ENCODE data around the gene NFX1. TPM values are rescaled to one million over a fixed set of nuclear protein-coding genes. Genes with fewer than 3 reads are reported as not detected.

The NFX1 gene
- polyA plus RNA-seq (24.2 to 28.8 TPM (median 28.1 TPM) in 3 replicates), polyA minus RNA-seq (39.4 to 62.6 TPM (median 56.1 TPM) in 3 replicates)
- polyA plus RNA-seq (2011; ENCODE audit: low read depth), result 25.5 TPM
- 18.2 and 24.3 TPM in 2 replicates for polyA plus RNA-seq (2011; cell fraction: cytosol; rRNA removed)
- polyA plus RNA-seq (2011; cell fraction: nucleus; rRNA removed), result 47.5 and 49.6 TPM in 2 replicates
- polyA plus RNA-seq (2012; ENCODE audit: low replicate concordance), result 20.0 and 25.9 TPM in 2 replicates
- 24.0 TPM for polyA minus RNA-seq (2011; cell fraction: cytosol; rRNA and poly(A)+ RNA removed)
- polyA minus RNA-seq (2011; cell fraction: nucleus; rRNA and poly(A)+ RNA removed), result 25.9 and 48.3 TPM in 2 replicates

GRCh38 chr9:33290247-33291030 lies at the start of gene NFX1:
NFX1 (plus strand) TSS chr9:33290516; CDS start chr9:33290573, 57 bp downstream.
- TF ChIP-seq EZH2 (IDR thresholded peaks at IDR 0.05; ENCODE audit: low read length), result no peak
- no peak for TF ChIP-seq CTCF (optimal IDR thresholded peaks at IDR 0.05 in 1 of 3, IDR thresholded peaks at IDR 0.05 in 1 of 3, conservative IDR thresholded peaks at IDR 0.05 in 1 of 3; ENCODE audit: extremely low read depth in 1 of 3, insufficient read depth in 2 of 3, low read length in 3 of 3)
- DNase-seq (ENCODE audit: low read depth, low spot score) (peak; percentile 87), FAIRE-seq (peak; percentile 81)
- H3K9me3 ChIP-seq (ENCODE audit: control insufficient read depth, low read depth, low read length), result no peaks in the 10 kb centered on the region
- H3K9ac ChIP-seq (ENCODE audit: control insufficient read depth, extremely low read depth, insufficient read depth, low read length), result peak within 1 kb of the TSS; percentile 100
- peak within 1 kb of the TSS; percentile 100 for H3K27ac ChIP-seq (ENCODE audit: control insufficient read depth, insufficient read depth, low read length)
- peak within 1 kb of the TSS; percentile 66 for H3K4me2 ChIP-seq (ENCODE audit: control insufficient read depth, extremely low read depth, insufficient read depth, low read depth, low read length)
- no peaks in the 10 kb centered on the region for H3K27me3 ChIP-seq (ENCODE audit: control insufficient read depth, extremely low read depth, insufficient read depth, low read length)
- dilution Hi-C loops (cut with MboI; ENCODE audit: extremely low pct_ligation_motif_present, low sequenced_read_pairs), result no loop called here
- H3K4me3 ChIP-seq (ENCODE audit: control insufficient read depth in 2 of 3, extremely low read depth in 1 of 3, insufficient read depth in 2 of 3, low read depth in 1 of 3, low read length in 3 of 3), result peak within 1 kb of the TSS; percentile 56 to 97 (median 76)
- H3K79me2 ChIP-seq (ENCODE audit: control insufficient read depth, insufficient read depth, low read length), result peaks cover 41% of the 10 kb centered on the region
- H3K4me1 ChIP-seq (ENCODE audit: control insufficient read depth, extremely low read depth, insufficient read depth, low read length), result no peaks in the 10 kb centered on the region
- H3K36me3 ChIP-seq (ENCODE audit: control insufficient read depth in 2 of 2, extremely low read depth in 1 of 2, insufficient read depth in 2 of 2, low read length in 2 of 2), result peaks cover 10 to 18% of the 10 kb centered on the region in 2 experiments
- peak within 1 kb of the TSS; percentile 93 for H2AFZ ChIP-seq (ENCODE audit: control insufficient read depth, low read length)
- no peaks in the 10 kb centered on the region for H3K9me1 ChIP-seq (ENCODE audit: control insufficient read depth, extremely low read depth, insufficient read depth, low read length)
- H4K20me1 ChIP-seq (ENCODE audit: control insufficient read depth, extremely low read depth, insufficient read depth, low read length), result no peaks in the 10 kb centered on the region

- no peaks in the 10 kb centered on the region for H3K27me3 ChIP-seq (ENCODE audit: control insufficient read depth, extremely low read depth, insufficient read depth, low read length)
- H3K27ac ChIP-seq (ENCODE audit: control insufficient read depth, insufficient read depth, low read length), result no peak overlapping the region
- dilution Hi-C loops (cut with MboI; ENCODE audit: extremely low pct_ligation_motif_present, low sequenced_read_pairs), result no loop called here
- no peaks in the 10 kb centered on the region for H3K9me1 ChIP-seq (ENCODE audit: control insufficient read depth, extremely low read depth, insufficient read depth, low read length)
- no peaks in the 10 kb centered on the region for H3K9me3 ChIP-seq (ENCODE audit: control insufficient read depth, low read depth, low read length)
- DNase-seq (ENCODE audit: low read depth, low spot score) (no peak), FAIRE-seq (no peak)
- no peak overlapping the region for H2AFZ ChIP-seq (ENCODE audit: control insufficient read depth, low read length)
- TF ChIP-seq CTCF (optimal IDR thresholded peaks at IDR 0.05 in 1 of 3, IDR thresholded peaks at IDR 0.05 in 1 of 3, conservative IDR thresholded peaks at IDR 0.05 in 1 of 3; ENCODE audit: extremely low read depth in 1 of 3, insufficient read depth in 2 of 3, low read length in 3 of 3) (no peak), EZH2 (IDR thresholded peaks at IDR 0.05; ENCODE audit: low read length) (no peak)
- peaks cover 2% of the 10 kb centered on the region for H3K4me1 ChIP-seq (ENCODE audit: control insufficient read depth, extremely low read depth, insufficient read depth, low read length)
- no peak overlapping the region for H3K9ac ChIP-seq (ENCODE audit: control insufficient read depth, extremely low read depth, insufficient read depth, low read length)
- no peak overlapping the region for H3K4me3 ChIP-seq (ENCODE audit: control insufficient read depth in 2 of 3, extremely low read depth in 1 of 3, insufficient read depth in 2 of 3, low read depth in 1 of 3, low read length in 3 of 3)
- no peaks in the 10 kb centered on the region for H3K36me3 ChIP-seq (ENCODE audit: control insufficient read depth in 2 of 2, extremely low read depth in 1 of 2, insufficient read depth in 2 of 2, low read length in 2 of 2)
- H3K4me2 ChIP-seq (ENCODE audit: control insufficient read depth, extremely low read depth, insufficient read depth, low read depth, low read length), result no peak overlapping the region
- H3K79me2 ChIP-seq (ENCODE audit: control insufficient read depth, insufficient read depth, low read length), result no peaks in the 10 kb centered on the region
- H4K20me1 ChIP-seq (ENCODE audit: control insufficient read depth, extremely low read depth, insufficient read depth, low read length), result no peaks in the 10 kb centered on the region
Measured at GRCh38 chr9:33241298-33241697, 49.0 kb upstream of the NFX1 start.

Data from keratinocyte (primary cell).